ENCODE measurements around the gene VPS37B. TPM values are rescaled to one million over a fixed set of nuclear protein-coding genes. Genes with fewer than 3 reads are reported as not detected.

Gene VPS37B
- total and polyA plus RNA-seq, 5 donors from 2014 or later, result 19.0 to 99.2 (median 21.3) TPM

- Histone ChIP-seq H3K27ac (ENCODE audit: insufficient read depth, low read length, poor library complexity, severe bottlenecking) (no peak overlapping the region), H3K4me3 (ENCODE audit: low read depth, low read length) (no peak overlapping the region), H3K27me3 (ENCODE audit: control insufficient read depth, insufficient read depth, low read length) (no peaks in the 10 kb centered on the region), H3K4me1 (ENCODE audit: control insufficient read depth, insufficient read depth, low read length, poor library complexity, severe bottlenecking) (no peaks in the 10 kb centered on the region), H3K9me3 (ENCODE audit: control insufficient read depth in 2 of 2, low read length in 2 of 2) (no peaks in the 10 kb centered on the region), H3K36me3 (ENCODE audit: control insufficient read depth, insufficient read depth, low read length) (no peaks in the 10 kb centered on the region)
- Mint-ChIP-seq H3K27me3 (peaks cover 4% of the 10 kb centered on the region), H3K4me1 (peaks cover 0 to 20% (median 4%) of the 10 kb centered on the region in 4 donors), H3K27ac (no peak overlapping the region), H3K9me3 (no peaks in the 10 kb centered on the region), H3K36me3 (peaks cover 5% of the 10 kb centered on the region), H3K4me3 (no peak overlapping the region)
- ATAC-seq (ENCODE audit: low read depth in 2 of 2) (no peak), DNase-seq (no peak)
These were observed 50.7 kb downstream of the VPS37B start for GRCh38 chr12:122845041-122845864.

GRCh38 chr12:122844366-122844971 lies 51.5 kb downstream of the VPS37B start:
- H3K9me3 ChIP-seq (ENCODE audit: control insufficient read depth in 2 of 2, low read length in 2 of 2), result no peaks in the 10 kb centered on the region
- Mint-ChIP-seq H3K27me3 (peaks cover 4% of the 10 kb centered on the region), H3K4me3 (peak overlapping the region in 1 of 4 donors; percentile 58), H3K9me3 (no peaks in the 10 kb centered on the region), H3K27ac (peak overlapping the region in 2 of 3 donors; percentile 56 to 80), H3K36me3 (peaks cover under 1% of the 10 kb centered on the region), H3K4me1 (peaks cover 0 to 27% (median 7%) of the 10 kb centered on the region in 4 donors)
- H3K4me1 ChIP-seq (ENCODE audit: control insufficient read depth, insufficient read depth, low read length, poor library complexity, severe bottlenecking), result no peaks in the 10 kb centered on the region
- no peak for DNase-seq
- H3K27me3 ChIP-seq (ENCODE audit: control insufficient read depth, insufficient read depth, low read length), result no peaks in the 10 kb centered on the region
- ATAC-seq (ENCODE audit: low read depth in 2 of 2), result no peak
- H3K27ac ChIP-seq (ENCODE audit: insufficient read depth, low read length, poor library complexity, severe bottlenecking), result no peak overlapping the region
- H3K36me3 ChIP-seq (ENCODE audit: control insufficient read depth, insufficient read depth, low read length), result no peaks in the 10 kb centered on the region
- H3K4me3 ChIP-seq (ENCODE audit: low read depth, low read length), result no peak overlapping the region

- H3K27ac Mint-ChIP-seq, result peak overlapping the region in 1 of 3 donors; percentile 46
- H3K36me3 ChIP-seq (ENCODE audit: control insufficient read depth, insufficient read depth, low read length), result no peaks in the 10 kb centered on the region
These were observed 52.5 kb downstream of the VPS37B start for GRCh38 chr12:122843455-122843854.

GRCh38 chr12:122842505-122843405 lies 53.2 kb downstream of the VPS37B start:
- Histone ChIP-seq H3K4me3 (ENCODE audit: low read depth, low read length) (no peak overlapping the region), H3K27ac (ENCODE audit: insufficient read depth, low read length, poor library complexity, severe bottlenecking) (no peak overlapping the region), H3K36me3 (ENCODE audit: control insufficient read depth, insufficient read depth, low read length) (no peaks in the 10 kb centered on the region), H3K27me3 (ENCODE audit: control insufficient read depth, insufficient read depth, low read length) (no peaks in the 10 kb centered on the region), H3K9me3 (ENCODE audit: control insufficient read depth in 2 of 2, low read length in 2 of 2) (no peaks in the 10 kb centered on the region), H3K4me1 (ENCODE audit: control insufficient read depth, insufficient read depth, low read length, poor library complexity, severe bottlenecking) (no peaks in the 10 kb centered on the region)
- peaks cover 0 to 45% (median 13%) of the 10 kb centered on the region in 4 donors for H3K4me1 Mint-ChIP-seq
- no peak for ATAC-seq (ENCODE audit: low read depth in 2 of 2)
- H3K27me3 Mint-ChIP-seq, result no peaks in the 10 kb centered on the region
- H3K36me3 Mint-ChIP-seq, result no peaks in the 10 kb centered on the region
- no peaks in the 10 kb centered on the region for H3K9me3 Mint-ChIP-seq
- no peak overlapping the region for H3K4me3 Mint-ChIP-seq
- no peak for DNase-seq
- H3K27ac Mint-ChIP-seq, result no peak overlapping the region

More at GRCh38 chr12:122843455-122843854, 52.5 kb downstream of the VPS37B start:
- Histone ChIP-seq H3K9me3 (ENCODE audit: control insufficient read depth in 2 of 2, low read length in 2 of 2) (no peaks in the 10 kb centered on the region), H3K27me3 (ENCODE audit: control insufficient read depth, insufficient read depth, low read length) (no peaks in the 10 kb centered on the region), H3K4me3 (ENCODE audit: low read depth, low read length) (no peak overlapping the region), H3K4me1 (ENCODE audit: control insufficient read depth, insufficient read depth, low read length, poor library complexity, severe bottlenecking) (no peaks in the 10 kb centered on the region), H3K27ac (ENCODE audit: insufficient read depth, low read length, poor library complexity, severe bottlenecking) (no peak overlapping the region)
- H3K9me3 Mint-ChIP-seq, result no peaks in the 10 kb centered on the region
- H3K4me3 Mint-ChIP-seq, result no peak overlapping the region
- DNase-seq (no peak), ATAC-seq (ENCODE audit: low read depth in 2 of 2) (no peak)
- peaks cover 0 to 38% (median 10%) of the 10 kb centered on the region in 4 donors for H3K4me1 Mint-ChIP-seq
- H3K27me3 Mint-ChIP-seq, result peaks cover 4% of the 10 kb centered on the region
- H3K36me3 Mint-ChIP-seq, result no peaks in the 10 kb centered on the region

- peaks cover 0 to 55% (median 19%) of the 10 kb centered on the region in 4 donors for H3K4me1 Mint-ChIP-seq
- no peak overlapping the region for H3K27ac Mint-ChIP-seq
These were observed 54.2 kb downstream of the VPS37B start for GRCh38 chr12:122841544-122842321.

GRCh38 chr12:122840580-122841513 lies 55.1 kb downstream of the VPS37B start:
- Histone ChIP-seq H3K4me1 (ENCODE audit: control insufficient read depth, insufficient read depth, low read length, poor library complexity, severe bottlenecking) (peaks cover 11% of the 10 kb centered on the region), H3K4me3 (ENCODE audit: low read depth, low read length) (no peak overlapping the region), H3K27me3 (ENCODE audit: control insufficient read depth, insufficient read depth, low read length) (no peaks in the 10 kb centered on the region), H3K27ac (ENCODE audit: insufficient read depth, low read length, poor library complexity, severe bottlenecking) (no peak overlapping the region), H3K9me3 (ENCODE audit: control insufficient read depth in 2 of 2, low read length in 2 of 2) (no peaks in the 10 kb centered on the region), H3K36me3 (ENCODE audit: control insufficient read depth, insufficient read depth, low read length) (no peaks in the 10 kb centered on the region)
- H3K4me3 Mint-ChIP-seq, result no peak overlapping the region
- peaks cover 8% of the 10 kb centered on the region for H3K27me3 Mint-ChIP-seq
- H3K4me1 Mint-ChIP-seq, result peaks cover 0 to 60% (median 22%) of the 10 kb centered on the region in 4 donors
- DNase-seq (no peak), ATAC-seq (ENCODE audit: low read depth in 2 of 2) (no peak)
- peak overlapping the region; percentile 54 to 76 (median 75) for H3K27ac Mint-ChIP-seq
- no peaks in the 10 kb centered on the region for H3K36me3 Mint-ChIP-seq
- no peaks in the 10 kb centered on the region for H3K9me3 Mint-ChIP-seq

More at GRCh38 chr12:122841544-122842321, 54.2 kb downstream of the VPS37B start:
- H3K27me3 ChIP-seq (ENCODE audit: control insufficient read depth, insufficient read depth, low read length), result no peaks in the 10 kb centered on the region
- no peak overlapping the region for H3K4me3 ChIP-seq (ENCODE audit: low read depth, low read length)
- H3K4me1 ChIP-seq (ENCODE audit: control insufficient read depth, insufficient read depth, low read length, poor library complexity, severe bottlenecking), result peaks cover 3% of the 10 kb centered on the region
- ATAC-seq (ENCODE audit: low read depth in 2 of 2) (no peak), DNase-seq (no peak)
- Mint-ChIP-seq H3K36me3 (no peaks in the 10 kb centered on the region), H3K27me3 (peaks cover 1% of the 10 kb centered on the region), H3K4me3 (peak overlapping the region in 1 of 4 donors; percentile 43), H3K9me3 (no peaks in the 10 kb centered on the region)
- no peaks in the 10 kb centered on the region for H3K9me3 ChIP-seq (ENCODE audit: control insufficient read depth in 2 of 2, low read length in 2 of 2)
- no peaks in the 10 kb centered on the region for H3K36me3 ChIP-seq (ENCODE audit: control insufficient read depth, insufficient read depth, low read length)
- no peak overlapping the region for H3K27ac ChIP-seq (ENCODE audit: insufficient read depth, low read length, poor library complexity, severe bottlenecking)

All from CD4-positive, CD25-positive, alpha-beta regulatory T cell (primary cell).